HepG2 (cell line): ENCODE results near the gene RPS6KL1. TPM values are rescaled to one million over a fixed set of nuclear protein-coding genes. Genes with fewer than 3 reads are reported as not detected.

Source experiments
- ATM ChIP-seq: fragments of 450-650 bp; IDR thresholded peaks from 2 replicates; pipeline ENCODE4 v1.7.1; 2017; ENCODE audit warnings: mild to moderate bottlenecking, borderline replicate concordance
- CEBPG ChIP-seq: IDR thresholded peaks from 2 replicates; pipeline ENCODE4 v1.6.1; 2016
- CREB1 ChIP-seq, 2 experiments: fragments of 450-650 bp in 1 of 2; IDR thresholded peaks; 2 replicates each; pipeline ENCODE4 v1.6.1; 2016 to 2017; ENCODE audit warnings: control low read depth in 1 of 2, mild to moderate bottlenecking in 1 of 2, missing compliant biosample characterization in 1 of 2, missing genetic modification characterization in 1 of 2
- GABPA ChIP-seq, 2 experiments: IDR thresholded peaks; 2 replicates each; pipeline ENCODE4 v1.6.1; 2011 to 2016; ENCODE audit warnings: low read depth in 2 of 2, low read length in 1 of 2, missing biosample characterization in 1 of 2, missing genetic modification characterization in 1 of 2
- POLR2A ChIP-seq, 2 experiments: IDR thresholded peaks; 2 replicates each; pipeline ENCODE4 v1.6.1; 2011; ENCODE audit warnings: low read depth in 2 of 2, low read length in 2 of 2, mild to moderate bottlenecking in 1 of 2, moderate library complexity in 1 of 2; ENCODE audit not compliant: insufficient read depth in 1 of 2
- PRMT3 ChIP-seq: sonication (generic); formaldehyde crosslinking; IDR thresholded peaks from 2 replicates; pipeline ENCODE4 v1.8.1; 2022; ENCODE audit warnings: low read depth, mild to moderate bottlenecking, moderate library complexity, missing genetic modification reagents, borderline replicate concordance
- SIX1 ChIP-seq: sonication (generic); formaldehyde crosslinking; IDR thresholded peaks from 2 replicates; pipeline ENCODE4 v1.4.0; 2020; ENCODE audit warnings: missing genetic modification reagents, borderline replicate concordance
- SIX4 ChIP-seq: sonication (generic); formaldehyde crosslinking; IDR thresholded peaks from 2 replicates; pipeline ENCODE4 v1.4.0; 2020; ENCODE audit warnings: missing genetic modification reagents
- STAT5B ChIP-seq: sonication (generic); formaldehyde crosslinking; IDR thresholded peaks from 2 replicates; pipeline ENCODE4 v1.4.0; 2020; ENCODE audit warnings: missing genetic modification reagents
- THAP11 ChIP-seq: IDR thresholded peaks from 2 replicates; pipeline ENCODE4 v1.6.1; 2016; ENCODE audit warnings: missing biosample characterization, missing genetic modification reagents
- YEATS2 ChIP-seq: sonication (generic); formaldehyde crosslinking; IDR thresholded peaks from 2 replicates; pipeline ENCODE4 v1.4.0; 2020; ENCODE audit warnings: missing genetic modification reagents, borderline replicate concordance
- YEATS4 ChIP-seq: sonication (generic); formaldehyde crosslinking; IDR thresholded peaks from 2 replicates; pipeline ENCODE4 v1.4.0; 2020; ENCODE audit warnings: missing genetic modification reagents, borderline replicate concordance
- ZBTB20 ChIP-seq: sonication (generic); formaldehyde crosslinking; IDR thresholded peaks from 2 replicates; pipeline ENCODE4 v1.8.1; 2023; ENCODE audit warnings: missing genetic modification reagents, low read depth, mild to moderate bottlenecking, borderline replicate concordance
- ZFP82 ChIP-seq: sonication (generic); formaldehyde crosslinking; IDR thresholded peaks from 2 replicates; pipeline ENCODE4 v1.5.1; 2020; ENCODE audit warnings: mild to moderate bottlenecking, missing genetic modification reagents, borderline replicate concordance
- ZNF441 ChIP-seq: sonication (generic); formaldehyde crosslinking; IDR thresholded peaks from 2 replicates; pipeline ENCODE4 v1.7.0; 2021; ENCODE audit warnings: missing genetic modification reagents, borderline replicate concordance
- ZNF709 ChIP-seq: sonication (generic); formaldehyde crosslinking; IDR thresholded peaks from 2 replicates; pipeline ENCODE4 v1.5.0; 2020; ENCODE audit warnings: mild to moderate bottlenecking, missing genetic modification reagents
- polyA plus RNA-seq, 8 experiments: library from polyadenylated mRNA; depleted of rRNA in 3 of 8; stranded (reverse) in 7 of 8; unstranded in 1 of 8; fragments of >200 nt; fragmentation: Illumina TruSeq in 4 of 8; extraction: Trizol in 4 of 8; gene quantifications; 2 replicates each; pipeline versions ENCODE4 v1.2.1 to v1.2.3, GENCODE V29; 2011 to 2016; ENCODE audit warnings: low read depth in 4 of 8, missing spikeins in 1 of 8, mixed read lengths in 1 of 8; ENCODE audit not compliant: insufficient read depth in 1 of 8
- total RNA-seq, 5 experiments: library from RNA; depleted of rRNA; stranded (reverse); fragments of >200 nt; fragmentation: Illumina TruSeq; extraction: Trizol; gene quantifications; 2 replicates each; pipeline ENCODE4 v1.2.3, GENCODE V29; 2016; ENCODE audit warnings: low read depth in 1 of 5
- TF ChIP-seq, protein P1 (sequence below): sonication (generic); formaldehyde crosslinking; IDR thresholded peaks from 2 replicates; pipeline ENCODE4 v1.8.0; 2022; ENCODE audit warnings: mild to moderate bottlenecking, missing genetic modification reagents, moderate library complexity
- TF ChIP-seq, protein P2 (sequence below): sonication (generic); formaldehyde crosslinking; IDR thresholded peaks from 2 replicates; pipeline ENCODE4 v1.4.0; 2020; ENCODE audit warnings: missing genetic modification reagents, borderline replicate concordance
- TF ChIP-seq, protein P3 (sequence below): sonication (generic); formaldehyde crosslinking; IDR thresholded peaks from 2 replicates; pipeline ENCODE4 v1.8.1; 2023; ENCODE audit warnings: mild to moderate bottlenecking, moderate library complexity, missing genetic modification reagents
- TF ChIP-seq, protein P4 (sequence below): IDR thresholded peaks from 2 replicates; pipeline ENCODE4 v1.4.0; 2020; ENCODE audit warnings: mild to moderate bottlenecking, missing genetic modification reagents

RPS6KL1 gene
- total and polyA plus RNA-seq, 2 of the 13 experiments (the other 11 are each of a cell fraction or from before 2014, with no cell fraction given) = 6.5 to 11.5 TPM

DNA sequence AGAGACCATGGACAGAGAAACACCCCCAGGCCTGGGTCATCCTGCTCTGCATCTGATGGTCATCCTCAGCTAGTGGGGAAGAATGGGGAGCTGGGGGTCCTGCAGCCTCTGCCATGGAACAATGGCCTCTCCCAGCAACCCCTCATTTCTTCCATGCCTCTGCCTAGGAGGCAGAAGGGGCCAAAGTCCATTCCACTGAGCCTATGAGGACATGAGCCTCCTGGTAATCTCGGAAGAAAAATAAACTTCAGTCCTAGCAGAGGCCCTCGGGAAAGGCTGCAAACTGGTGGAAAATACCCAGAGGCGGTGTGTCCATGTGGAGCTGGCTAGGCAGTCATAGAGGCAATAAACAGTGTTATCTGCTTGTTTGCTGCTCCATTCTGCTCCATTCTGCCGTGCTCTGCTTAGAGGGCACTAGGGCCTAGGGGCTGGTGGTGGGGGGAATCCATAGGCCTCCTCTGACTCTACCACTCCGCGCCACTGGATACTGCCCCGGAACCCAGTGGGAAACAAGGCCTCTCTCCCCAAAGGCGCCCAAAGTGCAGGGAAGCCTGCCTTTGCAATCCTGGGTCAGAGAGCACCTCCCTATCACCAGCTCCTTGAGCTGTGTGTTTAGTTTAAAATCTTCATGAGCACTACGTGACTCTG lies 27.9 kb upstream of the RPS6KL1 start (continued):
- TF ChIP-seq, protein P1, sequence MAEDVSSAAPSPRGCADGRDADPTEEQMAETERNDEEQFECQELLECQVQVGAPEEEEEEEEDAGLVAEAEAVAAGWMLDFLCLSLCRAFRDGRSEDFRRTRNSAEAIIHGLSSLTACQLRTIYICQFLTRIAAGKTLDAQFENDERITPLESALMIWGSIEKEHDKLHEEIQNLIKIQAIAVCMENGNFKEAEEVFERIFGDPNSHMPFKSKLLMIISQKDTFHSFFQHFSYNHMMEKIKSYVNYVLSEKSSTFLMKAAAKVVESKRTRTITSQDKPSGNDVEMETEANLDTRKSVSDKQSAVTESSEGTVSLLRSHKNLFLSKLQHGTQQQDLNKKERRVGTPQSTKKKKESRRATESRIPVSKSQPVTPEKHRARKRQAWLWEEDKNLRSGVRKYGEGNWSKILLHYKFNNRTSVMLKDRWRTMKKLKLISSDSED (CRISPR knock-in tag) = no peak
- TF ChIP-seq STAT5B (CRISPR knock-in tag) (no peak), CEBPG (CRISPR knock-in tag) (peak; percentile 25; the same call in 1 of the 2 replicates), ZNF441 (CRISPR knock-in tag) (no peak), CREB1 (IDR thresholded peaks at IDR 0.05) (no peak), CREB1 (CRISPR knock-in tag; IDR thresholded peaks at IDR 0.05) (no peak), YEATS4 (peak; percentile 3; the same call in 1 of the 2 replicates), SIX4 (CRISPR knock-in tag) (peak; percentile 21; the same call in 1 of the 2 replicates), ZBTB20 (CRISPR knock-in tag) (0 out of 2 replicates have a peak, but pooled peaks have one; percentile 51), THAP11 (CRISPR knock-in tag) (peak; percentile 37; the same call in 1 of the 2 replicates), PRMT3 (CRISPR knock-in tag) (no peak), ZFP82 (CRISPR knock-in tag) (no peak), GABPA (IDR thresholded peaks at IDR 0.05; ENCODE audit: low read depth, low read length) (no peak), GABPA (CRISPR knock-in tag; IDR thresholded peaks at IDR 0.05; ENCODE audit: low read depth) (peak; percentile 51), ZNF709 (CRISPR knock-in tag) (no peak), POLR2A (IDR thresholded peaks at IDR 0.05; ENCODE audit: insufficient read depth in 1 of 2, low read depth in 2 of 2, low read length in 2 of 2) (peak in 1 of 2 experiments; percentile 57; a peak in 2 of 4 replicates), ATM (no peak), YEATS2 (CRISPR knock-in tag) (0 out of 2 replicates have a peak, but pooled peaks have one; percentile 23), SIX1 (CRISPR knock-in tag) (no peak)
- TF ChIP-seq, protein P2, sequence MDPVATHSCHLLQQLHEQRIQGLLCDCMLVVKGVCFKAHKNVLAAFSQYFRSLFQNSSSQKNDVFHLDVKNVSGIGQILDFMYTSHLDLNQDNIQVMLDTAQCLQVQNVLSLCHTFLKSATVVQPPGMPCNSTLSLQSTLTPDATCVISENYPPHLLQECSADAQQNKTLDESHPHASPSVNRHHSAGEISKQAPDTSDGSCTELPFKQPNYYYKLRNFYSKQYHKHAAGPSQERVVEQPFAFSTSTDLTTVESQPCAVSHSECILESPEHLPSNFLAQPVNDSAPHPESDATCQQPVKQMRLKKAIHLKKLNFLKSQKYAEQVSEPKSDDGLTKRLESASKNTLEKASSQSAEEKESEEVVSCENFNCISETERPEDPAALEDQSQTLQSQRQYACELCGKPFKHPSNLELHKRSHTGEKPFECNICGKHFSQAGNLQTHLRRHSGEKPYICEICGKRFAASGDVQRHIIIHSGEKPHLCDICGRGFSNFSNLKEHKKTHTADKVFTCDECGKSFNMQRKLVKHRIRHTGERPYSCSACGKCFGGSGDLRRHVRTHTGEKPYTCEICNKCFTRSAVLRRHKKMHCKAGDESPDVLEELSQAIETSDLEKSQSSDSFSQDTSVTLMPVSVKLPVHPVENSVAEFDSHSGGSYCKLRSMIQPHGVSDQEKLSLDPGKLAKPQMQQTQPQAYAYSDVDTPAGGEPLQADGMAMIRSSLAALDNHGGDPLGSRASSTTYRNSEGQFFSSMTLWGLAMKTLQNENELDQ (CRISPR knock-in tag) = no peak
- TF ChIP-seq, protein P3, sequence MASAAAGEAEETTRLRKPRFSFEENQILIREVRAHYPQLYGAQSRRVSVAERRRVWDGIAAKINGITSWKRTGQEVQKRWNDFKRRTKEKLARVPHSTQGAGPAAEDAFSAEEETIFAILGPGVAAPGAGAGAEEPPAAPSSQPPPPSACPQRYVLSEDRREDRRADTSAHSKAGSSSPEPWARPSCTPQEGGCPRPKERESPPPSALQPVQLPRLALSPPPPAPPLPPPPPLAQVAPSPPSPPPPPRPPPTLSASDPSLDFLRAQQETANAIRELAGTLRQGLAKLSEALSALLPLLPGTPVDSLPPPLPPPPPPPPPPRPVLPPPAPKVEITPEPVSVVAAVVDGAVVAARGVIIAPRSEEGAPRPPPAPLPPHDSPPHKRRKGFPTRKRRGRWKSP (CRISPR knock-in tag) = peak; percentile 17; the same call in 1 of the 2 replicates
- TF ChIP-seq, protein P4, sequence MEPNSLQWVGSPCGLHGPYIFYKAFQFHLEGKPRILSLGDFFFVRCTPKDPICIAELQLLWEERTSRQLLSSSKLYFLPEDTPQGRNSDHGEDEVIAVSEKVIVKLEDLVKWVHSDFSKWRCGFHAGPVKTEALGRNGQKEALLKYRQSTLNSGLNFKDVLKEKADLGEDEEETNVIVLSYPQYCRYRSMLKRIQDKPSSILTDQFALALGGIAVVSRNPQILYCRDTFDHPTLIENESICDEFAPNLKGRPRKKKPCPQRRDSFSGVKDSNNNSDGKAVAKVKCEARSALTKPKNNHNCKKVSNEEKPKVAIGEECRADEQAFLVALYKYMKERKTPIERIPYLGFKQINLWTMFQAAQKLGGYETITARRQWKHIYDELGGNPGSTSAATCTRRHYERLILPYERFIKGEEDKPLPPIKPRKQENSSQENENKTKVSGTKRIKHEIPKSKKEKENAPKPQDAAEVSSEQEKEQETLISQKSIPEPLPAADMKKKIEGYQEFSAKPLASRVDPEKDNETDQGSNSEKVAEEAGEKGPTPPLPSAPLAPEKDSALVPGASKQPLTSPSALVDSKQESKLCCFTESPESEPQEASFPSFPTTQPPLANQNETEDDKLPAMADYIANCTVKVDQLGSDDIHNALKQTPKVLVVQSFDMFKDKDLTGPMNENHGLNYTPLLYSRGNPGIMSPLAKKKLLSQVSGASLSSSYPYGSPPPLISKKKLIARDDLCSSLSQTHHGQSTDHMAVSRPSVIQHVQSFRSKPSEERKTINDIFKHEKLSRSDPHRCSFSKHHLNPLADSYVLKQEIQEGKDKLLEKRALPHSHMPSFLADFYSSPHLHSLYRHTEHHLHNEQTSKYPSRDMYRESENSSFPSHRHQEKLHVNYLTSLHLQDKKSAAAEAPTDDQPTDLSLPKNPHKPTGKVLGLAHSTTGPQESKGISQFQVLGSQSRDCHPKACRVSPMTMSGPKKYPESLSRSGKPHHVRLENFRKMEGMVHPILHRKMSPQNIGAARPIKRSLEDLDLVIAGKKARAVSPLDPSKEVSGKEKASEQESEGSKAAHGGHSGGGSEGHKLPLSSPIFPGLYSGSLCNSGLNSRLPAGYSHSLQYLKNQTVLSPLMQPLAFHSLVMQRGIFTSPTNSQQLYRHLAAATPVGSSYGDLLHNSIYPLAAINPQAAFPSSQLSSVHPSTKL = peak; percentile 63
